Keratinocyte (primary cell): Measurements from ENCODE around the gene TRPM3. TPM values are rescaled to one million over a fixed set of nuclear protein-coding genes. Genes with fewer than 3 reads are reported as not detected.

Experiments used
- DNase-seq: peaks from one replicate; pipeline ENCODE4 v3.0.0-alpha.2; 2011; ENCODE audit warnings: low read depth, missing footprints, low spot score
- FAIRE-seq: peaks from 2 replicates; lab custom pipeline; 2011; peaks lifted over from hg19 to GRCh38; lab: Jason Lieb, UNC
- H2AFZ ChIP-seq: 2 replicates; pipeline ENCODE4 v1.6.0; 2012; ENCODE audit warnings: low read length, control low read depth, inconsistent platforms; ENCODE audit not compliant: control insufficient read depth
- H3K27ac ChIP-seq: 2 replicates; pipeline ENCODE4 v1.5.1; 2011; ENCODE audit warnings: low read length; ENCODE audit not compliant: control insufficient read depth, insufficient read depth
- H3K27me3 ChIP-seq: 3 replicates; pipeline ENCODE4 v1.6.0; 2011; ENCODE audit warnings: low read length; ENCODE audit not compliant: control insufficient read depth, insufficient read depth; ENCODE audit errors: extremely low read depth
- H3K36me3 ChIP-seq, 2 experiments: 2 replicates in 1 of 2; 3 replicates in 1 of 2; pipeline ENCODE4 v1.5.1; 2011; ENCODE audit warnings: low read length in 2 of 2, mild to moderate bottlenecking in 1 of 2; ENCODE audit not compliant: control insufficient read depth in 2 of 2, insufficient read depth in 2 of 2; ENCODE audit errors: extremely low read depth in 1 of 2
- H3K4me1 ChIP-seq: 3 replicates; pipeline ENCODE4 v1.5.1; 2011; ENCODE audit warnings: low read length; ENCODE audit not compliant: control insufficient read depth, insufficient read depth; ENCODE audit errors: extremely low read depth
- H3K4me2 ChIP-seq: 3 replicates; pipeline ENCODE4 v1.6.0; 2011; ENCODE audit warnings: low read depth, low read length; ENCODE audit not compliant: control insufficient read depth, insufficient read depth; ENCODE audit errors: extremely low read depth
- H3K4me3 ChIP-seq, 3 experiments: fragments of 200-600 bp in 1 of 3; sonication (generic) in 1 of 3; 2 replicates in 2 of 3; 3 replicates in 1 of 3; pipeline ENCODE4 v1.5.1; 2011 to 2016; ENCODE audit warnings: low read length in 3 of 3, mild to moderate bottlenecking in 3 of 3, control low read depth in 2 of 3, inconsistent platforms in 1 of 3, low read depth in 1 of 3, mixed read lengths in 1 of 3, mixed run types in 1 of 3, moderate library complexity in 1 of 3; ENCODE audit not compliant: control insufficient read depth in 2 of 3, insufficient read depth in 2 of 3; ENCODE audit errors: extremely low read depth in 1 of 3
- H3K79me2 ChIP-seq: 2 replicates; pipeline ENCODE4 v1.6.0; 2012; ENCODE audit warnings: low read length; ENCODE audit not compliant: control insufficient read depth, insufficient read depth
- H3K9ac ChIP-seq: 3 replicates; pipeline ENCODE4 v1.6.0; 2011; ENCODE audit warnings: low read length; ENCODE audit not compliant: control insufficient read depth, insufficient read depth; ENCODE audit errors: extremely low read depth
- H3K9me1 ChIP-seq: 3 replicates; pipeline ENCODE4 v1.6.0; 2011; ENCODE audit warnings: low read length; ENCODE audit not compliant: control insufficient read depth, insufficient read depth; ENCODE audit errors: extremely low read depth
- H3K9me3 ChIP-seq: 2 replicates; pipeline ENCODE4 v1.5.1; 2012; ENCODE audit warnings: low read depth, low read length; ENCODE audit not compliant: control insufficient read depth
- H4K20me1 ChIP-seq: 3 replicates; pipeline ENCODE4 v1.6.0; 2011; ENCODE audit warnings: low read length; ENCODE audit not compliant: control insufficient read depth, insufficient read depth; ENCODE audit errors: extremely low read depth
- EZH2 ChIP-seq: IDR thresholded peaks from one replicate; pipeline ENCODE4 v1.6.1; 2012; ENCODE audit warnings: inconsistent platforms, mild to moderate bottlenecking, low read length, moderate library complexity
- dilution Hi-C: fragments of 300-500 bp; cut with MboI; formaldehyde crosslinking; loops from one replicate; pipeline ENCODE4 v1.7.0; 2020; ENCODE audit warnings: low sequenced_read_pairs; ENCODE audit not compliant: extremely low pct_ligation_motif_present
- polyA plus RNA-seq, 5 experiments: library from polyadenylated mRNA; depleted of rRNA in 3 of 5; stranded (reverse) in 3 of 5; stranded (forward) in 1 of 5; unstranded in 1 of 5; fragments of >200 nt; gene quantifications; 1 replicate in 1 of 5; 2 replicates in 3 of 5; 3 replicates in 1 of 5; pipeline versions ENCODE4 v1.2.1 to v1.2.3, GENCODE V29; 2011 to 2012; ENCODE audit warnings: missing spikeins in 2 of 5, low read depth in 1 of 5, low replicate concordance in 1 of 5
- TF ChIP-seq, protein P1 (sequence below), 3 experiments: IDR thresholded peaks in 1 of 3; conservative IDR thresholded peaks in 1 of 3; optimal IDR thresholded peaks in 1 of 3; 2 replicates in 2 of 3; 3 replicates in 1 of 3; pipeline versions ENCODE3 to v1.5.1; 2011; ENCODE audit warnings: low read length in 3 of 3, mild to moderate bottlenecking in 3 of 3, moderate library complexity in 2 of 3, control low read depth in 1 of 3, inconsistent platforms in 1 of 3; ENCODE audit not compliant: insufficient read depth in 2 of 3; ENCODE audit errors: extremely low read depth in 1 of 3

The TRPM3 gene
- polyA plus RNA-seq, 1 donor (not counting 4 experiments of a cell fraction or from before 2014, with no cell fraction given) = 0.03 TPM

DNA sequence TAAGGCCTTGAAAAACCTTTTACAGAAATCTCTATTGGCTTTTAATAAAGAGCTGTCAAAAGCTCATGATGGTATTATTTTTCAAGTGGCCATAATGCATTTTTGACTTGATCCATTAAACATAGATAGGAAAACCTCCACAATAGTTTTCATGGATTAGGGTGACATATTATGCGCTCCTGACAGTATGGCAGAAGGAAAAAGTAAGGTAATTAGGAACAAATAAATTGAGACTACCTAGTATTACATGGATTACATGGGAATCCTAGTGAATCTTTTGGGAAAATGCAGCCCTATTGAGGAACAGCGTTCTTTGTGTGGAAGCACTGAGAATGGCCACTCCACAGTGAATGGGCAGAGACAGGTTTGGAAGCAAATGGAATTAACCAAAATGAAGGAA, 171.2 kb downstream of the TRPM3 start:
- FAIRE-seq (no peak), DNase-seq (no peak)
- Histone ChIP-seq H3K36me3 (no peaks in the 10 kb centered on the region), H3K9ac (no peak overlapping the region), H3K79me2 (no peaks in the 10 kb centered on the region), H4K20me1 (no peaks in the 10 kb centered on the region), H3K4me1 (peaks cover 32% of the 10 kb centered on the region), H3K9me3 (no peaks in the 10 kb centered on the region), H3K9me1 (no peaks in the 10 kb centered on the region), H3K4me2 (no peak overlapping the region), H3K27ac (no peak overlapping the region), H3K27me3 (no peaks in the 10 kb centered on the region), H2AFZ (no peak overlapping the region), H3K4me3 (no peak overlapping the region)
- dilution Hi-C loops = no loop called here
- TF ChIP-seq, protein P1, sequence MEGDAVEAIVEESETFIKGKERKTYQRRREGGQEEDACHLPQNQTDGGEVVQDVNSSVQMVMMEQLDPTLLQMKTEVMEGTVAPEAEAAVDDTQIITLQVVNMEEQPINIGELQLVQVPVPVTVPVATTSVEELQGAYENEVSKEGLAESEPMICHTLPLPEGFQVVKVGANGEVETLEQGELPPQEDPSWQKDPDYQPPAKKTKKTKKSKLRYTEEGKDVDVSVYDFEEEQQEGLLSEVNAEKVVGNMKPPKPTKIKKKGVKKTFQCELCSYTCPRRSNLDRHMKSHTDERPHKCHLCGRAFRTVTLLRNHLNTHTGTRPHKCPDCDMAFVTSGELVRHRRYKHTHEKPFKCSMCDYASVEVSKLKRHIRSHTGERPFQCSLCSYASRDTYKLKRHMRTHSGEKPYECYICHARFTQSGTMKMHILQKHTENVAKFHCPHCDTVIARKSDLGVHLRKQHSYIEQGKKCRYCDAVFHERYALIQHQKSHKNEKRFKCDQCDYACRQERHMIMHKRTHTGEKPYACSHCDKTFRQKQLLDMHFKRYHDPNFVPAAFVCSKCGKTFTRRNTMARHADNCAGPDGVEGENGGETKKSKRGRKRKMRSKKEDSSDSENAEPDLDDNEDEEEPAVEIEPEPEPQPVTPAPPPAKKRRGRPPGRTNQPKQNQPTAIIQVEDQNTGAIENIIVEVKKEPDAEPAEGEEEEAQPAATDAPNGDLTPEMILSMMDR (optimal IDR thresholded peaks at IDR 0.05 in 1 of 3, IDR thresholded peaks at IDR 0.05 in 1 of 3, conservative IDR thresholded peaks at IDR 0.05 in 1 of 3; ENCODE audit: extremely low read depth in 1 of 3, insufficient read depth in 2 of 3, low read length in 3 of 3) = no peak
- no peak for TF ChIP-seq EZH2

DNA sequence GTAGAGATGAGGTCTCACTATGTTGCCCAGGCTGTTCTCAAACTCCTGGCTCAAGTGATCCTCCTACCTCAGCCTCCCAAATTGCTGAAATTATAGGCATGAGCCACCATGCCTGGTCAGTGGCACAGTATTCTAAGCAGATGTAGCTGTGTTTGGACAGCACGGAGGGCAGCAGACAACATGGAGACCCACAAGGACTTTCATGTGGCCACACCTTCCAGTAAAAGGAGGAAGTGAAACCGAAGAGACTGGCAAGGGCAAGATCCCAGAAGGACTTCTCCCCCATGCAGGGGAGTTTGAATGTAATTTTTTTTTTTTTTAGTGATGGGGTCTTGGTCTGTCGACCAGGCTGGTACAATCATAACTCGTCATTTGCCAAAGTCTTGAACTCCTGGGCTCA, 172.2 kb downstream of the TRPM3 start:
- H3K9ac ChIP-seq = no peak overlapping the region
- H3K4me3 ChIP-seq = no peak overlapping the region
- H4K20me1 ChIP-seq = no peaks in the 10 kb centered on the region
- H3K4me2 ChIP-seq = no peak overlapping the region
- H3K9me3 ChIP-seq = no peaks in the 10 kb centered on the region
- H3K27ac ChIP-seq = no peak overlapping the region
- TF ChIP-seq, protein P1 (optimal IDR thresholded peaks at IDR 0.05 in 1 of 3, IDR thresholded peaks at IDR 0.05 in 1 of 3, conservative IDR thresholded peaks at IDR 0.05 in 1 of 3; ENCODE audit: extremely low read depth in 1 of 3, insufficient read depth in 2 of 3, low read length in 3 of 3) = no peak
- no peak for TF ChIP-seq EZH2
- H3K27me3 ChIP-seq = no peaks in the 10 kb centered on the region
- H2AFZ ChIP-seq = no peak overlapping the region
- no peak for FAIRE-seq
- dilution Hi-C loops = no loop called here
- no peaks in the 10 kb centered on the region for H3K79me2 ChIP-seq
- H3K4me1 ChIP-seq = peaks cover 22% of the 10 kb centered on the region
- H3K36me3 ChIP-seq = no peaks in the 10 kb centered on the region
- no peaks in the 10 kb centered on the region for H3K9me1 ChIP-seq
- DNase-seq = no peak
